ENCODE results near the gene BCL7B.
"Not testable (repeated sequence)": the region's sequence is repeated elsewhere in the genome, so short reads cannot be mapped to it uniquely, and the experiment has no call there.

Gene BCL7B

DNA sequence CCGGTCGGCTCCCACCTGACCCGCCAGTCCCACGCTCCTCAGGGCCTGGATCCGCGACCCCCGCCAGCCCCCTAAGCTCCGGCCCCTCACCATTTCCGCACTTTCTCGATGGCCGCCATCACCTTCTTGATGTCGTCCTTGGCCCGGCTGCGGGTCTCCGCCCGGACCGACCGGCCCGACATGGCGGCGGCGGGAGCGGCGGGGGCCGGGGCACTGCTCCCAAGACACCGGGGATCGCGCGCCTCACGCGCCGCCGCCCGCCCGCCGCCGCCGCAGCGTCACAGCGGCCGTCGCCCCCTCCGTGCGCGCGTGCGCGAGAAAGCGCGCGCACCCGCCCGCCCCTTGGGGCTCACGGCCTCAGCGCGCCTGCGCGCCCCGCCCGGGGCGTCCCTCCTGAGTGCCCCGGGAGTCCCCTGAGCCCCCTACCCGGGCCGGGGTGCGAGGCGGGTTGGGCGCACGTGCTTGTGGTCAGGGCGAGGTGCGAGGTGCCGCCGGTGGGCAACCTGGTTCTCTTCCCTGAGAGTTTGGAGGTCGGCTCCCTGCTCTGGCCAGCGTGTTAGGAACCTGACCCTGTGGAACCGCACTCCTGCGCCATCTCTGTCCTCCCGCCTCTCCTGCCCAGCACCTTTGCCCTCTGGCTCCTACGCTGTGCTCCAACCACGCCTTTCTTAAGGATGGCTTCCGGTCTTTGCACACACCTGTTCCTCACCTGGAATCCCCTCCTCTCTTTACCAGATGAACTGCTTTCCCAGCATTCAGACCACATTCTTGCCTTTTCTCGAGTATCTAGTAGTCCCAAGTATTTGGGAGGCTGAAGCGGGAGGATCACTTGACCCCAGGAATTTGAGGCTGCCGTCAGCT, at the start of gene BCL7B:
Gene BCL7B (minus strand): TSS at position 294 of the 861 bp plus-strand sequence. CDS start 112 bp downstream, at position 182.
- in situ Hi-C loops (cut with MboI; ENCODE audit: low pct_unique_long_range_greater_than_20kb, low sequenced_read_pairs): no loop called here
- peak; percentile 54 for DNase-seq

DNA sequence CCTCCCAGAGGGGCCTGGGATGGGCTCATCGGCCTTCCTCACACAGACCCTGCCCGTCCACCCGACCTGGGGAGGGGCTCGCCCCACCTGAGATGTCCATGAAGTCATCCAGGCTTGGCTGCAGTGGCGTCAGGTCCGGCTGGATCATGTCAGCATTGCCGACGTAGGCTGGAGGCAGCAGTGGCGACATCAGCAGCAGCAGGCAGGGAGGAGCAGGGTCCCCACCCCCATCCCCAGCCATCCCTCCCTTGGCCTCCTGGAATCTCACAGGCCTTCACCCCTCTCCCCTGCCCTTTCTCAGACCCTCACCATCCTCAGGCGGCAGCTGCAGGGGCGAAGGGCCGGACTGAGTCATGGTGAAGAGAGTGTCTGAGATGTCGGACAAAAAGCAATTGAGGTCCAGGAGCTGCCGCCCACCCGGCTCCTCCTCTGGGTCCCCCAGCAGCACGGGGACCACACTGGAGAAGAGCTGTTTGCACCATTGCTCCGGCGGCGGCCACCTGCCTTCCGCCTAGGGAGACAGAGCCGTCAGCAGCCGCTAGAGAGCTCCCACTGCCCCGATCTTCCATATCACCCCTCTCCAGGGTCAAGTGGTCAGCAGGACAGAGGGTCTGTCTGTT, 48.2 kb upstream of the BCL7B start:
- in situ Hi-C loops (cut with MboI; ENCODE audit: low pct_unique_long_range_greater_than_20kb, low sequenced_read_pairs): no loop called here
- DNase-seq: no peak

DNA sequence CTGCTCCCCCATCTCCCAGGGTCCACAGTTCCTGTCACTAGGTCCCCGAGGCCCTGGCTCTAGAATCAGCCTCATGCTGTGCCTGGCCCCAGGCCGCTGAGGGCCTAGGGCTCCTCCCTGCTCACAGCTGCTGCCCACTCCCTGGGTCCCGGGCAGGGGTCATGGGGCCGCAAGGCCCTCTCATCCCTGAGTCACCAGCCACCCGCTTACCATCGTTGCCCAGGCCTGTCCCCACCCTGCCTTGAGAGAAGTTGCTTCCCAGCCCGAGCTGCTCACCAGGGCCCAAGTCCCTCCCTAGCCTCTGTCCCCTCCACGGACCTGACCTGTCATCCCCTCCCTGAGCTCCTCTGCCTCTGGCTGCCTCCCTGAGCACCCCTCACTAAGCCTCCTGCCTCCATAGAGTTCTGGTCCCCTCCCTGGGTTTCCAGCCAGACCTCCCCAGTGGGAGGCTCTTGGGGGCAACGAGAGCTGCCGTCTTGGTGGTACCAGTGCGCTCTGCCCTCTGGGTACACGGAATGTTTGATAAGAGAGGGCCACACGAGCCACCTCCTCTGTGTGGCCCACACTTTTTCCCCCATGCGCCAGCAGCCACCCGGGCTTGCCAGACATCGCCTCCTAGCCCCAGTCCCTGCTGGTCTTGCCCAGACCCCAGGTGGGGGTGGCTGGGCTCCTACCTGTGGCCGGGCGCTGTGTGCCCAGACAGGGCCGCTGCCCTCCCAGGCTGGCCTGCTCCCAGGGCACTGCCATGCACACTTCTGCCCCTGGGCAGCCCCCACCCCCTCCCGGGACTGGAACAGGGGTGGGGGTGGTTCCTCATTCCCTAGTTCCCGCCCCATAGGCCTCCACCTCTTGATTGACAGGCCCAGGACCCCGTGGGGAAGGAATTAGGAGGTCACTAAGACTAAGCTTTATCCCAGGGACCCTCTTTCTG, 45.5 kb upstream of the BCL7B start:
- in situ Hi-C loops (cut with MboI; ENCODE audit: low pct_unique_long_range_greater_than_20kb, low sequenced_read_pairs): no loop called here
- no peak for DNase-seq

DNA sequence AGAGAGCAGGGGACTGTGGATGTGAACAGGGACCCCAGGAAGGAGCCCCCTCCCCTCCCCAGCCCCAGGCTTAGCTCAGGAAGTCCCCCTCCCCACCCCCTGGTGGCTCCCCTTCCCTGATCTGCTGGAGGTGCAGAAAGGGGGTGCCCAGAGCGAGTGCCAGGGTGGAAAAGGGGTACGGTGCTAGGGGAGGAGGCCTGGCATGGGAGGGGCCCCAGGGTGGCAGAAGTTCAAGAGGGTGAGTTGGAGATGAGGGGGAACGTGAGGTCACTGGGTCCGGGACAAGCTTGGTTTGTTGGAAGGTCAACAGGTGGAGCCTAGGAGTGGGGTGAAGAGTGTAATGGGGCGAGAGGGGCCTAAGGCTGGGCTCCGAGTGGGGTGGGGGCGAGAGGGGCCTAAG, 42.4 kb upstream of the BCL7B start:
- DNase-seq: no peak
- in situ Hi-C loops (cut with MboI; ENCODE audit: low pct_unique_long_range_greater_than_20kb, low sequenced_read_pairs): no loop called here

DNA sequence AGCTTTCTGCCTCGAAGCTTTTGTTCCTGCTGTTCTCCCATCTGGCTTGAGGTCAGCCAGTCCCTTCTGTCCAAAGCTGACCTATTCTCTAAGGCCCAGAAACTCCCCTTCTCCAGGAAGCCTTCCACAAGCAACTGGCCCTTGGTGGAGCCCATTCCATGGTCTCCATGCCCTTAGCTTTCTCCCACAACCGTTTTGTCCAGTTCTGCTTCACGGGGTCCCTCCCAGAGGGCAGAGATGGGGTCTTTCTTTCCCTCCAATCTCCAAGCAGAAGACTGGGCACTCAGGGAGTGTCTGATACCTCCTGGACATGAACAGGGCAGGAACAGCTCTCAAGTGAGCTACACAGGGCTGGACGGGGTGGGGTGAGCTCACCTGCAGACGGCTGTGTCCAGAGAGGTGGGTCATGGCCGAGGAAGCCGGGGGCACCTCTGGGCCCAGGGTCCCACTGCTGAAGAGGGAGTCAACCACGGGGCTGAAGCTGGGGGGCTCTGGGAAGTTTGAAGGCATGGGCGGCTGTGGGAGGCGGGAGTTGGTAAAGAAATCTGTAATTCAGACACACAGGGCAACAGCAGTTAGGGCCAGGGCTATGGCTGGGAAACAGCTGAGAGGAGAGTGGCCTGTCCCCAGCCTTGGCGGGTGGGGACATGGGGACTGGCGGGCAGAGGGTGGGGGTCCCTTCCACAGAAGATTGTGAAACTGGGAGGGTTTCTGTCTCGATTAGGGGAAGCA, 41.8 kb upstream of the BCL7B start:
- in situ Hi-C loops (cut with MboI; ENCODE audit: low pct_unique_long_range_greater_than_20kb, low sequenced_read_pairs): no loop called here
- no peak for DNase-seq

DNA sequence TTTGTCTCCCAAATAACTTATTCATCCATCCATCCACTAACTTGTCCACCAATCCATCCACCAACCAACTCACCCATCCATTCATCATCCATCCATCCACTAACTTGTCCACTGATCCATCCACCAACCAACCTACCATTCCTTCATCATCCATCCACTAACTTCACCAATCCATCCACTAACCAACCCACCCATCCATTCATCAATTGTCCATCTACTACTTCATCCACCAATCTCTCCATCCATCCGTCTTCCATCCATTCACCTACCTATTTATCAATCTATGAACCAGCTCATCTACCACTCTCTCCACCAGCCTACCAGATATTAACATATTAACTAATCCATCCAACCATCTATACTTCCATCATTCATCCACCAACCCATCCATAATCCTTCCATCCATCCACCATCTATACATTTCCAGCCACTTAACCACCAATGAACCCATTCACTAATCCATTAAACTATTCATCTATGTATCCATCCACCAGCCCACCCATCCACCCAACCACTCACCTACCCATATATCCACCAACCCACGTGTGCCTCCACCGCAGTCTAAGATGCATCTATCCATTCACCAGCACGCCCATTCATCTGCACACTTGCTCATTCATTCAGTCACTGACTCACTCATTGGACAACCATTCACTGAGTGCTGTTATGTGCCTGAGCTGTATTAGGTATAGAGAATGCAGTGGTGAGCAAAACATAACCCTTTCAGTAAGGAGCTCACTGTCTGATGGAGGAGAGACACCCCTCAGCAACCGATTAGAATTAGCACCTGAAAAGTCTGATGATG, 40.7 kb upstream of the BCL7B start:
- in situ Hi-C loops (cut with MboI; ENCODE audit: low pct_unique_long_range_greater_than_20kb, low sequenced_read_pairs): no loop called here

DNA sequence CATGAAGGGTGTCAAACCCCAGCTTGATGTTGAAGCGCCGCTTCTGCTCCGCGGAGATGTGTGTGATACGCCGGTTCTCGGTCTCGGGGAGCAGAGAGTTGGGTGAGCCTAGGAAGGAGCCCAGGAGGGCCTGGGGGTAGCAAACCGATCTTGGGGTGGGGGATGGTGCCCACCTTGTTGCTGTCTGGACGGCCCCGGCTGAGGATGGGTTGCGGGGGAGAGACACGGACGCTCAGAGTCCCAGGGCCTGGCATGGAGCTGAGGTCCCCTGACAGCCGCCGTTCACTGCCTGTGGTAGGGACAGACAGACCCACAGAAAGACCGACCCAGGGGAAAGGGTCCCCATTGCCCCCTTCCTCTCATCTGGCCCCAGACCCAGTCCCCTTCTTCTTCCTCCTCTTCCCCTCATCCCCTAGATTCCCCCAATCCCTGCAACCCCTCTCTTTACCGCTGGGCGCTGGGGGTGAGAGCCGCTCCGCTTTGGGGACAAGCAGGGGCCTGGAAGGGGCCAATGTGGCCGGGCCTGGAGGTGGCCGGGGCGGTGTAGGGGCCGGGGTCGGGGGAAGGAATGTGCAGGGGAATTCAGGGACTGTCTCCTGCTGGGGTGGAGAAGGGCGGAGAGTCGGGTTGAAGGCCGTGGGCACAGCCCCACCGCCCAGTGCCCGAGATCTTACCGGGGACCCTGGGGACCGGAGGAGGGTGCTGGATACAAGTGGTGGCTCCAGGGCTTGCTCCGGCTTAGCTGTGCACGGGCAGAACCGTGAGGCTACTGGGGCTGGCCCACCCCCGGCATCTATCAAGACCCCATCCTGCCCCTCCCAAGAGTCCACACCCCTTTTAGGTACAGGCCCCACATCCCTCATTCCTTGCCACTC, 38.9 kb upstream of the BCL7B start:
- in situ Hi-C loops (cut with MboI; ENCODE audit: low pct_unique_long_range_greater_than_20kb, low sequenced_read_pairs): no loop called here
- no peak for DNase-seq

More for the DNA sequence above, 40.7 kb upstream of the BCL7B start:
- no peak for DNase-seq

DNA sequence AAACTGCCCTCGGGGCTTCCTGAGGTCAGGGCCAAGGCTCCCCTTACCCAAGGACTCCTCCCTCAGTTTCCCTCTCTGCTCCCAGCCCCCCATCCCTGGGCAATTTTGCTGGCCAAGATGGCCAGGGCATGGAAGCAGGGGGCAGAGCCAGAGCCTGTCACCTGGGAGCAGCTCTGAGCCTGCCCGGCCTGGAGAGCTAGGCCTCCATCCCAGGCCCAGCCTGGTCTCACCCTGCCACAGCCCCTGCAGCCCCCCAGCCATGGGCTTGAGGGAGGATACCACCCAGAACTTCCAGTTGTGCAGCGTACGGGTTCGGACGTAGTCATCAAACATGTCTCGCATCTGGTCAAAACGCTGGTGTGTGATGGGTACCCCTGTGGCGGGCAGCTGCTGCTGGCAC, 37.9 kb upstream of the BCL7B start:
- in situ Hi-C loops (cut with MboI; ENCODE audit: low pct_unique_long_range_greater_than_20kb, low sequenced_read_pairs): no loop called here
- no peak for DNase-seq

DNA sequence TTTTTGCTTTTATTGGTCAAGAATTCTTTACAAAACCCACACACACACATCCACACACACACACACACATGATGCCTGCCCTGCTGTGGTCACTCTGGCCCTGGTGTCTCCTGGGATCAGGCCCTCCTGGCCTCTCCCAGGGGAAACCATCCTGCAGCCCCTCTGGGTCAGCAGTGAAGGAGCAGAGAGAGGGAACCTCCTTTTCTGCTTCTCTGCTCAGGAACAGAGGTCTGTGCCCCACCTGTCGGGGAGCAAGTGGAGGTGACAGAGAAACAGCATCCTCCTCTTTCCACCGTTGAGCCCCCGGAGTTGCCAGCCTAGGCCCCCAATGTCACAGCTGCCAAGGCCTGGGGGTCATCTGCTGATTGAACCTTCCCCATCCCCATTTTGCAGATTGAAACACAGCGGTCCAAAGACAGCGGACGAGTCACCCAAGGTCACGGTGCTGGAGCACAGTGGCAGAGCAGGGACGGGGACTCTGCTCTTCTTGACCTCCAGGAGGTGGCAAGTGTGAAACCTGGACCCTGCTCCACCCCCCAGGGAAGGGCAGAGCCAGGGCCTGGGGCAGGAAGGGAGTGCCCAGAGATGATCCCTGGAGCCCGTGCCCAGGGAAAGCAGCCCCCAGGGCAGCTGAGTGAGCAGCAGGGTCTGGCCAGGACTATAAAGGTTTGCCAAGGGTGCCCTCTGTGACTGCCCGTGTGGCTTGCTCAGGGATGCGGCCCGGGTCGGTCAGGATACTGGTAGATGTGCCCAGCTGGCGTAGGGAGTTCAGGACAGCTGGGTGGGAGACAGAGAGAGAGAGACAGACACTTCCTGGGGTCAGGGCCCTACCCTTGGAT, 35.9 kb upstream of the BCL7B start:
- in situ Hi-C loops (cut with MboI; ENCODE audit: low pct_unique_long_range_greater_than_20kb, low sequenced_read_pairs): no loop called here
- no peak for DNase-seq

DNA sequence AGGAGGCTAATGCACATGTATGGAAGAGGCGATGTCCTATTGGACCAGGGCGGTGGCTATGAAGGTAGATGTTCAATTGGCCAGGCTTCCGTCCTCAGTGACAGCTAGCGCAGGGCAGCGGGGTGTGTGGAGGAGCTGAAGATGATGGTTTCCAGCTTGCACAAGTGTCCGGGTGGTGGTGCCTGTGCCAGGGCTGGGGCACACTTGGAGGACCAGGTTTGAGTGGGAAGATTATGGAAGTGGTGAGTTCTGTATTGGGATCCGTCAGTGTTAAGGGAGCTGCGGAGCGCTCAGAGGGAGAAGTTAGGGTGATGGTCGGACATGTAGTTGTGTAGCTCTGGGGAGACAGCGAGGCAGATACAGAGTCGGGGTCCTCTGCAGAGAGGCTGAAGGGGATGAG, 29.4 kb upstream of the BCL7B start:
- in situ Hi-C loops (cut with MboI; ENCODE audit: low pct_unique_long_range_greater_than_20kb, low sequenced_read_pairs): no loop called here
- DNase-seq: no peak

DNA sequence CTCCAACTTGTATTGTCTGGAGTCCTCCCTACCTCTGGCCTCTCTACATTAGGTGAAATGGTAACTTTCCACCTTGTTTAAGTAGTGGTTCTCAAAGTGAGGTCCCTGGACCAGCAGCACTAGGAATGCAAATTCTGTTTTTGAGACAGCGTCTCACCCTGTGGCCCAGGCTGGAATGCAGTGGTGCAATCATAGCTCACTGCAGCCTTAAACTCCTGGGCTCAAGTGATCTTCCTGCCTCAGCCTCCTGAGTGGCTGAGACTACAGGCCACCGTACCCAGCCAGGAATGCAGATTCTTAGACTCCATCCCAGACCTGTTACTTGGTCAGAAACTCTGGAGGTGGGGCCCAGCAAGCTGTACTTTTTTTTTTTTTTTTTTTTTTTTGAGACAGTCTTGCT, 27.7 kb upstream of the BCL7B start:
- in situ Hi-C loops (cut with MboI; ENCODE audit: low pct_unique_long_range_greater_than_20kb, low sequenced_read_pairs): no loop called here
- DNase-seq: no peak

DNA sequence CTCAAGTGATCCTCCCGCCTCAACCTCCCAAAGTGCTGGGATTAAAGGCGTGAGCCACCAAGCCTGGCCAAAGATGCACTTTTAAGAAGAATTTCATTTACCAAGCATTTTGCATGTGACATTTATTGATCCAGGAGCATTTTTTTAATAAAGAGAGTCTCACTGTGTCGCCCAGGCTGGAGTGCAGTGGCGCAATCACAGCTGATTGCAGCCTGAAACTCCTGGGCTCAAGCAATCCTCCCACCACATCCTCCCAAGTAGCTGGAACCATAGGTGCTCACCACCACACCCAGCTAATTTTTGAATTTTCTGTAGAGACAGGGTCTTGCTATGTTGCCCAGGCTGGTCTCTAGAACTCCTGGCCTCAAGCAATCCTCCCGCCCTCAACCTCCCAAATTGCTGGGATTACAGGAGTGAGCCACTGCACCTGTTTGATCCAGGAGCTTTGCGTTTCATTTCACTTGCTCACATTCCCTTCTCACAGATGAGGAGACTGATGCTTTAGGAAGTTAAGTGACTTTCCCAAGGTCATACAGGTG, 25.2 kb upstream of the BCL7B start:
- no peak for DNase-seq
- in situ Hi-C loops (cut with MboI; ENCODE audit: low pct_unique_long_range_greater_than_20kb, low sequenced_read_pairs): no loop called here

DNA sequence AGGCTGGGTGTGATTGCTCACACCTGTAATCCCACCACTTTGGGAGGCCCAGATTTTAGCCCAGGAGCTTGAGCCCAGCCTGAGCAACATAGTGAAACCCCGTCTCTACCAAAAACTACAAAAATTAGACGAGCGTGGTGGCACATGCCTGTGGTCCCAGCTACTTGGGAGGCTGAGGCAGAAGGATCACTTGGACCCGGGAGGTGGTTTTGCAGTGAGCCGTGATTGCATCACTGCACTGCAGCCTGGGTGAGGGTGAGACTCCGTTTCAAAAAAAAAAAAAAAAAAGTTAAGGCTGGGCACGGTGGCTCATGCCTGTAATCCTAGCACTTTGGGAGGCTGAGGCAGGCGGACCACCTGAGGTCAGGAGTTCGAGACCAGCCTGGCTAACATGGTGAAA, 23.5 kb upstream of the BCL7B start:
- DNase-seq; in situ Hi-C loops (cut with MboI; ENCODE audit: low pct_unique_long_range_greater_than_20kb, low sequenced_read_pairs): not testable (repeated sequence)

DNA sequence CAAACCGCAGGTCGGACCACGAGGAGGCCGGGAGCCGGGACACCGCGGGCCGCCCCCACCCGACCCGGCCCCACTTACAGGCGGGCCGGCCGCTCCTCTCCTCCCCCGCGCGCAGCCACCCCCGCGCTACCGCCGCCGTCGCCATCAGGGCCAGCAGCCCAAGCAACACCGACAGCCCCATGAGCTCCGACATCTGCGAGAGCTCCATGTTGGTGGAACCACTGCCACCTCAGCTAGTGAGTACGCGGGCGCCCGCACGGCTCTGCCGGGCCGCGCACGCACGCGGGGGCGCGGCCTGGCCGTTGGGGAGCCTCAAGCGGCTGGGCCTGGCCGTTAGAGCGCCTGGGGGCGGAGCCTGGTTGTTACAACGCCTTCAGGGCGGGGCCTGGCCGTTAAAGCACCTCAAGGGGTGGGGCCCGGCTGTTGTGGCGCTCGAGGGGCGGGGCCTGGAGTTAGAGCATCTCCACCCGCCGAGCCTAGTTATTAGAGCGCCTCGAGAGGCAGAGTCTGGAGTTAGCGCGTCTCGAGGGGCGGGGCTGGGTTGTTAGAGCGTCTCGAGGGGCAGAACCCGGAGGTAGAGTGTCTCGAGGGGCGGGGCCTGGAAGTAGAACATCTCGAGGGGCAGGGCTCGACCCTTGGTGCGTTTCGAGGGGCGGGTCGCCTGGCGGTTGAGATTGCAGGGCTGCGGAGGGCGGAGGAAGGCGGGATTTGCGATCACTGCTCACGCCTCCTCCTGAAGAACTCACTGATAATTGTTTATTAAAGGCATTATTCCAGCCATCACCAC, 21.0 kb upstream of the BCL7B start, which contains the start of gene TBL2:
Gene TBL2 (minus strand): TSS at position 238 of the 787 bp plus-strand sequence. CDS start 30 bp downstream, at position 208.
- in situ Hi-C loops (cut with MboI; ENCODE audit: low pct_unique_long_range_greater_than_20kb, low sequenced_read_pairs): no loop called here
- peak; percentile 98 for DNase-seq

DNA sequence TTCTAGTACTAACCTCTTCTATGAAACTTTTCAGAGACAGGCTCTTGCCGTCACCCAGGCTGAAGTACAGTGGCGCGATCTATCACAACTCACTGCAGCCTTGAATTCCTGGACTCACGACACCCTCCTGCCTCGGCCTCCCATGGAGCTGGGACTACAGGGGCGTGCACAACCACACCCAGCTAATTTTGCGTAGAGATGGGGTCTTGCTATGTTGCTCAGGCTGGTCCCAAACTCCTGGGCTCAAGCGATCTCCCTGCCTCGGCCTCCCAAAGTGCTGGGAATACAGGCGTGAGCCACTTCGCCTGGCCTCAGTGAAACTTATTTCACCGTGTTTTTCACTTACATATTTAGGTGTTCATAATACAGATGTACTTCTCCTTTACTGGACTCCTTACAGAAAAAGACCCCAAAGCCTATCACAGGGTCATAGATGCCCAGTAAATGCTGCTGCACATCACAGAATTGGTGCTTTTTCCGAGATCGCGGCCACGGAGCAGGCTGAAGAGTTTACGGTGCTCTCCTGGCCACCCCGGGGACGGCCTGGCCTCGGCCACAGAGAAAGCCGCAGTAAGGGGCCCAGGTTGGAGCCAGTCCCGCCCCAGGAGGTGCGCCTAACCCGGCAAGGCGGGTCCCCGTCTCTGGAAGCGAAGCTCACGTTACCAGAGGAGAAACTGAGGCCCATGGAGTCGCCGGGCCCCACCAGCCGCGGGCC, 20.3 kb upstream of the BCL7B start:
- peak; percentile 37 for DNase-seq
- in situ Hi-C loops (cut with MboI; ENCODE audit: low pct_unique_long_range_greater_than_20kb, low sequenced_read_pairs): no loop called here

All from KBM-7 (cell line).